Measurements from ENCODE around the gene RNF220.

The RNF220 gene

GRCh38 chr1:44436401-44437106 lies 31.5 kb downstream of the RNF220 start:
- no peak for DNase-seq

- no peak for DNase-seq
These were observed 32.2 kb downstream of the RNF220 start for GRCh38 chr1:44437107-44437716.

- no peak for DNase-seq
These were observed 37.7 kb downstream of the RNF220 start for GRCh38 chr1:44442791-44443190.

GRCh38 chr1:44447051-44447810 lies 42.2 kb downstream of the RNF220 start:
- no peak for DNase-seq

- DNase-seq: no peak
These were observed 48.8 kb downstream of the RNF220 start for GRCh38 chr1:44453798-44454349.

GRCh38 chr1:44454704-44455103 lies 49.6 kb downstream of the RNF220 start:
- DNase-seq: no peak

GRCh38 chr1:44460107-44460882 lies 55.2 kb downstream of the RNF220 start:
- no peak for DNase-seq

GRCh38 chr1:44464361-44464760 lies 59.3 kb downstream of the RNF220 start:
- DNase-seq: no peak

GRCh38 chr1:44467566-44467965 lies 62.5 kb downstream of the RNF220 start:
- no peak for DNase-seq

- no peak for DNase-seq
These were observed 66.9 kb downstream of the RNF220 start for GRCh38 chr1:44471911-44472453.

- DNase-seq: no peak
These were observed 67.8 kb downstream of the RNF220 start for GRCh38 chr1:44472620-44473525.

GRCh38 chr1:44476891-44477290 lies 71.8 kb downstream of the RNF220 start:
- no peak for DNase-seq

- no peak for DNase-seq
These were observed 76.6 kb downstream of the RNF220 start for GRCh38 chr1:44481701-44482100.

- DNase-seq: no peak
These were observed 78.2 kb downstream of the RNF220 start for GRCh38 chr1:44483089-44483874.

GRCh38 chr1:44484155-44484688 lies 79.2 kb downstream of the RNF220 start:
- no peak for DNase-seq

GRCh38 chr1:44485229-44485933 lies 80.3 kb downstream of the RNF220 start:
- DNase-seq: peak; percentile 11

GRCh38 chr1:44485934-44486460 lies 80.9 kb downstream of the RNF220 start:
- no peak for DNase-seq

- no peak for DNase-seq
These were observed 84.4 kb downstream of the RNF220 start for GRCh38 chr1:44489481-44489880.

GRCh38 chr1:44496541-44497171 lies 91.6 kb downstream of the RNF220 start:
- no peak for DNase-seq

Data from NCI-H1436 treated with DMSO at 0.1 percent for 48 hours (cell line).